Keratinocyte (primary cell): Measurements from ENCODE around the gene LONP1. TPM values are rescaled to one million over a fixed set of nuclear protein-coding genes. Genes with fewer than 3 reads are reported as not detected.

Source experiments
- DNase-seq: peaks from one replicate; pipeline ENCODE4 v3.0.0-alpha.2; 2011; ENCODE audit warnings: low read depth, missing footprints, low spot score
- FAIRE-seq: peaks from 2 replicates; lab custom pipeline; 2011; peaks lifted over from hg19 to GRCh38; lab: Jason Lieb, UNC
- H2AFZ ChIP-seq: 2 replicates; pipeline ENCODE4 v1.6.0; 2012; ENCODE audit warnings: low read length, control low read depth, inconsistent platforms; ENCODE audit not compliant: control insufficient read depth
- H3K27ac ChIP-seq: 2 replicates; pipeline ENCODE4 v1.5.1; 2011; ENCODE audit warnings: low read length; ENCODE audit not compliant: control insufficient read depth, insufficient read depth
- H3K27me3 ChIP-seq: 3 replicates; pipeline ENCODE4 v1.6.0; 2011; ENCODE audit warnings: low read length; ENCODE audit not compliant: control insufficient read depth, insufficient read depth; ENCODE audit errors: extremely low read depth
- H3K36me3 ChIP-seq, 2 experiments: 2 replicates in 1 of 2; 3 replicates in 1 of 2; pipeline ENCODE4 v1.5.1; 2011; ENCODE audit warnings: low read length in 2 of 2, mild to moderate bottlenecking in 1 of 2; ENCODE audit not compliant: control insufficient read depth in 2 of 2, insufficient read depth in 2 of 2; ENCODE audit errors: extremely low read depth in 1 of 2
- H3K4me1 ChIP-seq: 3 replicates; pipeline ENCODE4 v1.5.1; 2011; ENCODE audit warnings: low read length; ENCODE audit not compliant: control insufficient read depth, insufficient read depth; ENCODE audit errors: extremely low read depth
- H3K4me2 ChIP-seq: 3 replicates; pipeline ENCODE4 v1.6.0; 2011; ENCODE audit warnings: low read depth, low read length; ENCODE audit not compliant: control insufficient read depth, insufficient read depth; ENCODE audit errors: extremely low read depth
- H3K4me3 ChIP-seq, 3 experiments: fragments of 200-600 bp in 1 of 3; sonication (generic) in 1 of 3; 2 replicates in 2 of 3; 3 replicates in 1 of 3; pipeline ENCODE4 v1.5.1; 2011 to 2016; ENCODE audit warnings: low read length in 3 of 3, mild to moderate bottlenecking in 3 of 3, control low read depth in 2 of 3, inconsistent platforms in 1 of 3, low read depth in 1 of 3, mixed read lengths in 1 of 3, mixed run types in 1 of 3, moderate library complexity in 1 of 3; ENCODE audit not compliant: control insufficient read depth in 2 of 3, insufficient read depth in 2 of 3; ENCODE audit errors: extremely low read depth in 1 of 3
- H3K79me2 ChIP-seq: 2 replicates; pipeline ENCODE4 v1.6.0; 2012; ENCODE audit warnings: low read length; ENCODE audit not compliant: control insufficient read depth, insufficient read depth
- H3K9ac ChIP-seq: 3 replicates; pipeline ENCODE4 v1.6.0; 2011; ENCODE audit warnings: low read length; ENCODE audit not compliant: control insufficient read depth, insufficient read depth; ENCODE audit errors: extremely low read depth
- H3K9me1 ChIP-seq: 3 replicates; pipeline ENCODE4 v1.6.0; 2011; ENCODE audit warnings: low read length; ENCODE audit not compliant: control insufficient read depth, insufficient read depth; ENCODE audit errors: extremely low read depth
- H3K9me3 ChIP-seq: 2 replicates; pipeline ENCODE4 v1.5.1; 2012; ENCODE audit warnings: low read depth, low read length; ENCODE audit not compliant: control insufficient read depth
- H4K20me1 ChIP-seq: 3 replicates; pipeline ENCODE4 v1.6.0; 2011; ENCODE audit warnings: low read length; ENCODE audit not compliant: control insufficient read depth, insufficient read depth; ENCODE audit errors: extremely low read depth
- EZH2 ChIP-seq: IDR thresholded peaks from one replicate; pipeline ENCODE4 v1.6.1; 2012; ENCODE audit warnings: inconsistent platforms, mild to moderate bottlenecking, low read length, moderate library complexity
- dilution Hi-C: fragments of 300-500 bp; cut with MboI; formaldehyde crosslinking; loops from one replicate; pipeline ENCODE4 v1.7.0; 2020; ENCODE audit warnings: low sequenced_read_pairs; ENCODE audit not compliant: extremely low pct_ligation_motif_present
- polyA plus RNA-seq, 5 experiments: library from polyadenylated mRNA; depleted of rRNA in 3 of 5; stranded (reverse) in 3 of 5; stranded (forward) in 1 of 5; unstranded in 1 of 5; fragments of >200 nt; gene quantifications; 1 replicate in 1 of 5; 2 replicates in 3 of 5; 3 replicates in 1 of 5; pipeline versions ENCODE4 v1.2.1 to v1.2.3, GENCODE V29; 2011 to 2012; ENCODE audit warnings: missing spikeins in 2 of 5, low read depth in 1 of 5, low replicate concordance in 1 of 5
- TF ChIP-seq, protein P1 (sequence below), 3 experiments: IDR thresholded peaks in 1 of 3; conservative IDR thresholded peaks in 1 of 3; optimal IDR thresholded peaks in 1 of 3; 2 replicates in 2 of 3; 3 replicates in 1 of 3; pipeline versions ENCODE3 to v1.5.1; 2011; ENCODE audit warnings: low read length in 3 of 3, mild to moderate bottlenecking in 3 of 3, moderate library complexity in 2 of 3, control low read depth in 1 of 3, inconsistent platforms in 1 of 3; ENCODE audit not compliant: insufficient read depth in 2 of 3; ENCODE audit errors: extremely low read depth in 1 of 3

The LONP1 gene
- polyA plus RNA-seq, 1 donor (not counting 4 experiments of a cell fraction or from before 2014, with no cell fraction given) = 24.2 TPM

DNA sequence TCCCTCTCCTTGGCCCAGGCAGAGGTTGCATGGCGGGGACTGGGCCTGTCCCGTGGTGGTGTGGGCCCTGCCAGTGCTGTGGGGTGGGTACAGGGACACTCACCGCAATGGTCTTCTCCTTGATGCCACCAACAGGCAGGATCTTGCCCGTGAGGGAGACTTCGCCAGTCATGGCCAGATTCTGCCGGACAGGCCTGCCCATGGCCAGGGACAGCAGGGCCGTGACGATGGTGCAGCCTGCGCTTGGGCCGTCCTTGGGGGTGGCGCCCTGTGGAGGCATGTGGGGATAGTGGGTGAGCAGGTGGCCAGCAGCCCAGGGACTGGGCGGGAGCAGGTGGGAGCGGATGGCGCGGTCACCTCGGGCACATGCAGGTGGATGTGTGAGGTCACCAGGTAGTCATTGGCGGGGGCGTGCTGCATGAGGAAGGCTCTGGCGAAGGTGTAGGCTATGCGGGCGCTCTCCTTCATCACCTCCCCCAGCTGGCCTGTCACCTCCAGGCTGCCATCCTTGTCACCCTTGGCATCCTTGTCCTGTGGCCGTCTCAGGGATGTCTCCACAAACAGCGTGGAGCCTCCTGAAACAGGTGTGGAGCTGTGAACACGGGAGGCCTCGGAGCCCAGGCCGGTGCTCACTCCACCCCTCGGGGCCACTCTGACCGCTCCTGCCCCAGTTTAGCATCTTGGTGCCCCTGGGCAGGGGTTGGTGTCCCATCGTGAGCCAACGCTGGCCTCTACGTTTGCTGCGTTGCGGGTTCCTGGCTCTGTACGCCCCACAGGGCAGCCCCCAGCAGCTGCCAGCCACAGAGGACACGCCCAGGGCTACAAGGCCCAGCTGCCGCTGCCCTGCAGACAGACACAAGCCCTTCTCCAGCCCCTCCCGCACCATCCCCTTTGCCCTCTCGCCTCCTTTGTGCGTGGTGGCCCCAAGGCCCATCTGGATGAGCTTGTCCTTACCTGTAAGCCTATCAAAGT, 26.5 kb downstream of the LONP1 start:
- Histone ChIP-seq H3K27ac (no peak overlapping the region), H3K4me1 (peaks cover 7% of the 10 kb centered on the region), H3K79me2 (peaks cover 52% of the 10 kb centered on the region), H4K20me1 (peaks cover 47% of the 10 kb centered on the region), H3K4me2 (no peak overlapping the region), H3K9me3 (no peaks in the 10 kb centered on the region), H3K9ac (no peak overlapping the region), H3K4me3 (no peak overlapping the region), H3K36me3 (peaks cover 14 to 58% of the 10 kb centered on the region in 2 experiments), H2AFZ (no peak overlapping the region), H3K9me1 (no peaks in the 10 kb centered on the region), H3K27me3 (no peaks in the 10 kb centered on the region)
- no peak for TF ChIP-seq EZH2
- TF ChIP-seq, protein P1, sequence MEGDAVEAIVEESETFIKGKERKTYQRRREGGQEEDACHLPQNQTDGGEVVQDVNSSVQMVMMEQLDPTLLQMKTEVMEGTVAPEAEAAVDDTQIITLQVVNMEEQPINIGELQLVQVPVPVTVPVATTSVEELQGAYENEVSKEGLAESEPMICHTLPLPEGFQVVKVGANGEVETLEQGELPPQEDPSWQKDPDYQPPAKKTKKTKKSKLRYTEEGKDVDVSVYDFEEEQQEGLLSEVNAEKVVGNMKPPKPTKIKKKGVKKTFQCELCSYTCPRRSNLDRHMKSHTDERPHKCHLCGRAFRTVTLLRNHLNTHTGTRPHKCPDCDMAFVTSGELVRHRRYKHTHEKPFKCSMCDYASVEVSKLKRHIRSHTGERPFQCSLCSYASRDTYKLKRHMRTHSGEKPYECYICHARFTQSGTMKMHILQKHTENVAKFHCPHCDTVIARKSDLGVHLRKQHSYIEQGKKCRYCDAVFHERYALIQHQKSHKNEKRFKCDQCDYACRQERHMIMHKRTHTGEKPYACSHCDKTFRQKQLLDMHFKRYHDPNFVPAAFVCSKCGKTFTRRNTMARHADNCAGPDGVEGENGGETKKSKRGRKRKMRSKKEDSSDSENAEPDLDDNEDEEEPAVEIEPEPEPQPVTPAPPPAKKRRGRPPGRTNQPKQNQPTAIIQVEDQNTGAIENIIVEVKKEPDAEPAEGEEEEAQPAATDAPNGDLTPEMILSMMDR (optimal IDR thresholded peaks at IDR 0.05 in 1 of 3, IDR thresholded peaks at IDR 0.05 in 1 of 3, conservative IDR thresholded peaks at IDR 0.05 in 1 of 3; ENCODE audit: extremely low read depth in 1 of 3, insufficient read depth in 2 of 3, low read length in 3 of 3) = no peak
- dilution Hi-C loops = no loop called here
- DNase-seq (no peak), FAIRE-seq (no peak)

DNA sequence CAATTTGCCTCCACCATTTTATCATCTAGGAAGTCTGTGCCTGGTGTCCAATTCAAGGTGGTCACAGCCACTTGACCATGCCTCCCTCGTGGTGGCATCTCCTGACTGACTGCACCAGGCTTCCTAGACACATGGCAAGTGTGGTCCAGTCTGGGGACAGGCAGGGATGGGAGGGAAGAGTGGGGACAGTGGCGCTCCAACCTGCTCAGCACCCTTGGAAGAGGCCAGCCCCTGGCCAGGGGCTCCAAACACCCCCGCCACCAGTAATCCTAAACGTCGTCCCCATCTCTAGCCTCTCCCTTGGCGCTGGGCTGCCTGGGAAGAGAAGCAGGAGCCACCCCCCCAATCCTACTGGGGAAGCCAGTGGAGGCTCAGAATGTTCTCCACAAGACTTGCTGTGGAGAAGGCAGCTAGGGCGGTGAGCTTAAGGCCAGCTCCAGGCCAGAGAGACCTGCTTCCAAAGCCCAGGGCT, 27.2 kb downstream of the LONP1 start:
- DNase-seq (no peak), FAIRE-seq (no peak)
- Histone ChIP-seq H4K20me1 (peaks cover 47% of the 10 kb centered on the region), H3K36me3 (peaks cover 14 to 54% of the 10 kb centered on the region in 2 experiments), H3K9me1 (no peaks in the 10 kb centered on the region), H3K9ac (peak overlapping the region; percentile 98), H3K79me2 (peaks cover 52% of the 10 kb centered on the region), H3K4me2 (peak overlapping the region; percentile 84), H2AFZ (no peak overlapping the region), H3K27me3 (no peaks in the 10 kb centered on the region), H3K4me1 (peaks cover 7% of the 10 kb centered on the region), H3K9me3 (no peaks in the 10 kb centered on the region), H3K4me3 (no peak overlapping the region), H3K27ac (no peak overlapping the region)
- TF ChIP-seq, protein P1 (optimal IDR thresholded peaks at IDR 0.05 in 1 of 3, IDR thresholded peaks at IDR 0.05 in 1 of 3, conservative IDR thresholded peaks at IDR 0.05 in 1 of 3; ENCODE audit: extremely low read depth in 1 of 3, insufficient read depth in 2 of 3, low read length in 3 of 3) = no peak
- TF ChIP-seq EZH2 = no peak
- dilution Hi-C loops = no loop called here
